ENCODE measurements around the gene CNPPD1.

DNA sequence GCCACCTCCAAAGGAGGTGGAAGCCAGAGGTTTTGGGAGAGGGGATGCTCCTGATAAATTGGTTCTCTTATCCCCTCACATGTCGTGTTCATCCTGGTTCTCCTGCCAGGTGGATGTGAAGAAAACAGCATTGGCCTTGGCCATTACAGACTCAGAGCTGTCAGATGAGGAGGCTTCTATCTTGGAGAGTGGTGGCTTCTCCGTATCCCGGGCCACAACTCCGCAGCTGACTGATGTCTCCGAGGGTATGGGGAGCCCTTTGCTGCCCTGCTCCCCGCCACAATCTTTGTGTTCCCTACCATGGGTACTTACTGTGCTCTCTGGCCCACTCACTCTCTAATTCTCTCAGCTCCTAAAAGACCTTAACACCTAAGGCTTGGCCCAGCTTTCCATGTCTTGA lies 4.8 kb upstream of the CNPPD1 start:
- TF ChIP-seq POLR2A (IDR thresholded peaks at IDR 0.05; ENCODE audit: low read depth, low read length) (no peak), POLR2AphosphoS5 (IDR thresholded peaks at IDR 0.05; ENCODE audit: low read depth, low read length) (no peak), TAF1 (IDR thresholded peaks at IDR 0.05; ENCODE audit: low read depth, low read length) (no peak), SPI1 (IDR thresholded peaks at IDR 0.05; ENCODE audit: low read depth, low read length) (no peak), PAX5 (IDR thresholded peaks at IDR 0.05; ENCODE audit: insufficient read depth, low read length, severe bottlenecking) (no peak)

All from GM12891 (cell line).